ENCODE measurements around the gene CHMP2B.

- TF ChIP-seq EZH2 (IDR thresholded peaks at IDR 0.05; ENCODE audit: insufficient read depth, poor library complexity, severe bottlenecking) (no peak), EZH2phosphoT487 (IDR thresholded peaks at IDR 0.05; ENCODE audit: insufficient read depth, low read depth) (no peak)
Observed at GRCh38 chr3:87250009-87250408, 22.9 kb downstream of the CHMP2B start.

Measured in GM23248 (cell line).